NCI-H2227 (cell line): ENCODE results near the gene ADGRG6.
"Not testable (repeated sequence)": the region's sequence is repeated elsewhere in the genome, so short reads cannot be mapped to it uniquely, and the experiment has no call there.

Experiments used
- DNase-seq: peaks from one replicate; lab custom pipeline; 2025; ENCODE audit not compliant: unreplicated experiment; lab: John Stamatoyannopoulos, UW

Gene ADGRG6

DNA sequence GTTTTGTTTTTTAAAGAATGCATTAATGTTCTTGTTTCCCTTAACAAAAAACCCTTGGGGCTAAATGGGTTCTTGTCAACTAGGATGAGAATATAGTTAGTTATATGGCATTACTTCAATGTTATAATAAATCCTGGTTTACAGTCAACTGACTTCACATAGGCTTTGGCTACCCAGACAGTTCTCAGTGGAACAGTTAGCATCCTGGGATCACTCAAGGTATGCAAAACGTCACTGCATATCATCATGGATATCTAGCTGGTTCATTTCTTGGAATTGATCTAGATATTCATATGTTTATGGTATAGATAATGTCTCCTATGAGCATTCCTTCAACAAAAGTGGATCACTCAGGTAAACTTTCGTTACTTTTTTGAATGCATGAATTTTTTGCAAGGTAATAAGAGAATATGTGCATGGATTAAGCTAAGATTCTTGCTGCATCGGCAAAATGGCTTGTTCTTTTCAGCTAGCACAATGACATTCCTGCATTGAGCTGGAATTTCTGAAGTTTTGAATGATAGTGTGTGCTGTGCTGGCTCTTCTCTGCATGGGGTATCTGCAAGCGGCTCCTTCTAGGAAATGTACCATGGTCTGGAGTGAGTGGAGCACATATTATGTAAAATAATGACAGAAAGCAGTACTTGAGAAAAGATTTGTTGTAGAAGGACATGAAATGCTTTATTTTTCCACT is 138.9 kb downstream of the ADGRG6 start:
- DNase-seq, result no peak

DNA sequence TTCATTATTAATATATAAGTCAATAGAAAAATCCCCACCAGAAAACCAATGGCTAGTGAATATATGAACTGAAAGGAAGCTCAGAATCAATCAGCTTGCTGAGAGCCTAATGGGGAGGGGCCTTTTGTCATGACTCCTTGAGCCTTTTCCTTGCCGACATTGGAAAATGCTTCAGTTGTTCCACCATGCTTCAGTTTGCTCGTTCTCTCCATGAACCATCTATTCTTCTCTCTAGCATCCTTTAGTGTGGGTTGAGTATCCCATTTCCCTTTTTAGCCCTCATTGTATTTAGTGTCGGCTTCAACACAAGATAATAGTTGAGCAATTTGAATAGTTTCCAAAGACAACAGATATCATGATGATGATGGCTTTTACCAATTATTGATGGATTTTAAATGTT is 139.9 kb downstream of the ADGRG6 start:
- DNase-seq, result no peak

DNA sequence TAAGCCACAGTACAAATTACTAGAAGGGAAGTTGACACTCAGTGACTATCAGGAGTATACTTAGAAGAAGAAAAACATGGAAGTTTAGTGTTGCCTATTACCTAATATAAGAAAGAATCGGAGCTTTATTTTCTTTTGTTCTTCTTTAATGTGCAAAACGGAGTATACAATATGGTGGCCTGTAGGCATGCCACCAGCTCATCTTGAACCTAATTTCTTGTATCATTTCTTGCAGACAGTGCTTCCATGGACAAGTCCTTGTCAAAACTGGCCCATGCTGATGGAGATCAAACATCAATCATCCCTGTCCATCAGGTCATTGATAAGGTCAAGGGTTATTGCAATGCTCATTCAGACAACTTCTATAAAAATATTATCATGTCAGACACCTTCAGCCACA is 141.3 kb downstream of the ADGRG6 start:
- DNase-seq, result no peak

DNA sequence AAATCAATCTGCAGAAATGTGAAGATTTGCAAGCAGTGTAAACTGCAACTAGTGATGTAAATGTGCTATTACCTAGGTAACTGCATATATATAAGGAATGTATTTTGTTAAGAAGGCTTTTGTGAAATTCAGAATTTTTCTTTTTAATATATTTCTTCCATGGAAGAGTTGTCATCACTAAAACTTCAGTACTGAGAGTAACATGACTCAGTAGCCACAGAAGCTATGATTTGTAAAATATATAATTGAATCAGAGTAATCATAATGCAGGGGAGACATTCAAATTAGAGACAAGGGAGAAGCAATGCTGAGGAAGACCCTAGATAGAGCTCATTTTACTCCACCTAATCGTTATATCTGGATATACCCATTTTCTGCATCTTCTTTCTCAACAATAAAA is 141.7 kb downstream of the ADGRG6 start:
- DNase-seq, result no peak

DNA sequence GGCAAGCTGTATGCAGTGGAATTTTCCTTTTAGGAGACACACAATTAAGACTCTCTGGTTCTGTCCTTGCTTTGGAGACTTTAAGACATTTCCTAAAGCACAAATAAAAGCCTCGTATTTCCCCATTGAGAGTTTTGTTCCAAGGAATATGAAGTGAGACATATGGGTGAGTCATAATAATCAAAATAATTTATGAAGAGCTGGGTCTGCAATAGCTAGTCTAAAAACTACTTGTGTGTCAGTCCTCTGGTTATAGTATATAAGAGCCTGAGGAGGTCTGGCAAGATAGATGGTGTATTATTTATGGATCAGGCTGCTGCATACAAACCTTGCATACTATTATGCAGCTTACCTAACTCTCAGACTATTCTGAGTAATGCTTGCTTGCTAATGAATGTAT is 142.6 kb downstream of the ADGRG6 start:
- DNase-seq, result no peak

DNA sequence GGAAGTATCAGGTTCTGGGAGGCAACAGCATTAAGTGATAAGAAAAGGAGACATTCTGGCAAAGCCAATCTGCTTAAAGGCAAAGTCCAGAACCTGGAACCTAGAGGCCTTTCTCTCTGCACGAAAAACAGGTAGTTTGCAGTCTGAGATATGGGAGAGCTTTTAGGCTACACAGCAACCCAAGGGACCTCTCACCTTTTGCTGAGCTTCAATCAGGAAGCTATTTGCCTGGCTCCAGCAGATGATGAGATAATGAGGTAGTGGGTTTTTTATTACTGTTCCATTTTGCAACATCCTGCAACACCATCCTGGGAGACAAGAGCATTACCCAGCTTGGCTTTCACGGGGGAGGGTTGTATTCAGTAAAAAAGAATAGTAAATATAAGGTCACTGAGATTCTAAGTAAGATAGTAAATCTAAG is 143.1 kb downstream of the ADGRG6 start:
- no peak for DNase-seq

DNA sequence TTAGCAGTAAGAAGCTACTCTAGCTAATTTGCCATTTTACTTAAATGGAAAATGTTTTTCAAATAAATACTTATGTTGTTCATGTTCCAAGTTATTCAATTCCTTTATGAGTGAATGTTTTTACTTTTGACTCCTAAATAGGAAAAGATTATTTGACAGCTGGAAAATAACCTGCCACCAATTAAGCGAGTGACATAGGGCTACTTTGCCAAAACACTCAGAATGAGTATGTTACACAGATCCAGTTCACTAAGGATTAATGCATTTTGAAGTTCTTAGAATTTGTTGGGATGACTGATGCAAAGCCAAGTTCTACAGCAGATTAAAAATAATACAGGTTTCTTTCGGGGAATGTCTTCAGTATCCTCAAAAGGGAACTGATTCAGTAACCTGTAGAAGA is 144.4 kb downstream of the ADGRG6 start:
- no peak for DNase-seq

DNA sequence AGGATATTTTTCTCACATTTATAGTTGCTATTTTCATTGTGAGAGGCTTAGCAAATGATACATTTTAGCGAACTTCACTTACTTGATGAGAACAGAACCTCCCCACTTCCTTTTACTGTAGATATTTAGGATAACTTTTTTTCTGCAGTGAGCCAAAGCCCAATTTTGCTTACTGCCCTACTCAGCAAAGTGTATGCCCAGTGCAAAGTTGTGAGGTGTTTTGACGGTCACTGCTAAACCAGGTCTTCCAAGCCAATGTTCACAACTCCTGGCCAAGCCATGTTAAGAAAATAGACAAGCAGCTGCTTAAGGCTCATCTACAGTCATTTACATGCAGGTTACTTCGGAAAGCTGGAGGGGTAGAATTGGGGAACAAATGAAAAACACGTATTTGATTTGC is 144.8 kb downstream of the ADGRG6 start:
- no peak for DNase-seq

DNA sequence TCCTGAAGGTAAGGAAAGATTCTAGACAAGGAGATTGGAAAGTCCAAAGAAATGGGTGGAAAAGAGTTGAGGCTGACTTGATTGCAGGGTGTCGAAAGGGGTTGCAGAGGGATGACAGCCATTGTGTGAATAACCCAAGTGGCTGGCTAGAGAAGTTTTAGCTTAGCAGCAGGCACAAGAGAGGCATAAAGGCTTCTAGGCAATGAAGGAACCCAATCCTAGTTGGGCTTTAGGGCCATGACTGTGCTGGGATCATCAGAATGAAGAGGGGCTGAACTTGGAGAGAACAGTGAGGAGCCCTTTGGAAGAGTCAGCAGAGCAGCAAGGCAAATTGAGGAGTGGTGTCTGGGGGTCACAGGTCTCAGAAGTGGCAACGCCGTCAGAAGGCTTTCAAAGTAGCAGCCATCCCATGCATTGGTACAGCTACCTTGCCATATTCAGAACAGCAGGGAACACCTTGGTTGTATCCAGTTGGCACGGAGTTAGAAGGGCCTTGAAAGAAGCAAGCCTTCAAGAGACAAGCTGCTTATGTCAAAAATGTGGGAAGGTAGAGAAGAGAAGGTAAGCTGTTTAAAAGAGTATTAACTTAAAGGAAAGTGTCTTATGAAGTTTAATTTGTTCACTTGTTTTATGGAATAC is 146.4 kb downstream of the ADGRG6 start:
- DNase-seq, result no peak

DNA sequence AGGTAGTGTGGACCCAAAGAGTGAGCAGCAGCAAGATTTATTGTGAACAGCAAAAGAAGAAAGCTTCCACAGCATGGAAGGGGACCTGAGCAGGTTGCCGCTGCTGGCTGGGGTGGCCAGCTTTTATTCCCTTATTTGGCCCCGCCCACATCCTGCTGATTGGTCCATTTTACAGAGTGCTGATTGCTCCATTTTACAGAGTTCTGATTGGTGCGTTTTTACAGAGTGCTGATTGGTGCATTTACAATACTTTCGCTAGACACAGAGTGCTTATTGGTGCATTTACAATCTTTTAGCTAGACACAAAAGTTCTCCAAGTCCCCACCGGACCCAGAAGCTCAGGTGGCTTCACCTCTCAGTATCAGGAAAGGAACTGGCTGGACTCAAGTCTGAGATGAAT is 149.0 kb downstream of the ADGRG6 start:
- not testable (repeated sequence) for DNase-seq

DNA sequence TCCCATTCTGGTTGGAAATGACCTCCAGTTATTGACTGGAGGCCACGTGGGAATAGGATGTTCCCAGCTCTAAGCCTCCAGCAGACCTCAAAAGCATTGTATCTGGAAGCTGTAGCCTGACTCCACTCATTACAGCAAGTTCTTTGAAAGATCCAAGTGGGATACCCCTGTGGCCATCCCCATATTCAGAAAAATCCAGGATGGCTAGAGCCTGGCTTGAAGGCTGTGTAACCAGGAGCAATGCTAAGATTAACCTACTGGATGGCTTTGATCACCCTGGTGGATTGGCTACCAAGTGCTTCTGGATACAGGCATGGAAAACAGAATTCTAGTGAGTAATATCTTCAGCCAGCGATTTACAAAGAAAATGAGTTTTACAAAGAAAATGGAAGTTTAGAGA is 151.2 kb downstream of the ADGRG6 start:
- no peak for DNase-seq

DNA sequence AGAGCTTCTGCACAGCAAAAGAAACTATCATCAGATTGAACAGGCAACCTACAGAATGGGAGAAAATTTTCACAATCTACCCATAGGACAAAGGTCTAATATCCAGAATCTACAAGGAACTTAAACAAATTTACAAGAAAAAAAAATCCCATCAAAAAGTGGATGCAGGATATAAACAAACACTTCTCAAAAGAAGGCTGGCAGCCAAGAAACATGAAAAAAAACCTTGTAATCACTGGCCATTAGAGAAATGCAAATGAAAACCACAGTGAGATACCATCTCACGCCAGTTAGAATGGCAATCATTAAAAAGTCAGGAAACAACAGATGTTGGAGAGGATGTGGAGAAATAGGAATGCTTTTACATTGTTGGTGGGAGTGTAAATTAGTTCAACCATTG is 152.4 kb downstream of the ADGRG6 start:
- not testable (repeated sequence) for DNase-seq

DNA sequence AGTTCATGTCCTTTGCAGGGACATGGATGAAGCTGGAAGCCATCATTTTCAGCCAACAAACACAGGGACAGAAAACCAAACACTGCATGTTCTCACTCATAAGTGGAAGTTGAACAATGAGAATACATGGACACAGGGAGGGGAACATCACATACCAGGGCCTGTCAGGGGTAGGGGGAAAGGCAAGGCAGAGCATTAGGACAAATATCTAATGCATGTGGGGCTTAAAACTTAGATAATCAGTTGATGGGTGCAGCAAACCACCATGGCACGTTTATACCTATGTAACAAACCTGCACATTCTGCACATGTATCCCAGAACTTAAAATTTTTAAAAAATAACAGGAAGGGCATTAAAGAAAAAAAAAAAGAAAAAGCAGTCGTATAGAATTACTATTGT is 153.0 kb downstream of the ADGRG6 start:
- not testable (repeated sequence) for DNase-seq

DNA sequence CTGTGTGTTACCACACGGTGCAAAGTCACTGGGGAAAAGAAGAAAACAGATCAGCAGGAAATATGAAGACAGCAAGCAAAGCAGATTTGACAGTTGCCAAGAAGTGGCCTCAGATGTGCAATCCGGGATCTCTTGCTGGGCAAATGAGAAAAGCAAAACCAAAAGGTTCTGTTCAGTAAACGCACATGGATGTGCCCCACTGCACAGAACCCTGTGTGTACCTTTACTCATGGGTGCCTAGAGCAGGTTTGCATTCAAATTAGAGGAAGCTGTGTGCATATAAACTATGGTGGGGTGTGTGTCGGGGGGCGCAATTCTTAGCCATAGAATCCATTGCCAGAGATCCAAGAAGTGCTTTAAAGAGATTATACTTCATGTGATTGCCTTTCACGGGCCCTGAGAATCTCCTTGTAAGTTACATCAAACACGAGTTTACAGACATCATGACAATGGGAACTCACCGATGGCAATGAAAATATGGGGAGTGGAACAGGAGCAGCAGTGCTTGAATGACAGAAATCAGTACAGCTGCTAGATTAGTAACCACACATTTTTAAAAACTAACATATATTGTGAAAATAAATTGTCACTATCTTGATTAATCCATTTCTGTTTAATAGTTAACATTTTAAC is 154.3 kb downstream of the ADGRG6 start:
- DNase-seq, result no peak

DNA sequence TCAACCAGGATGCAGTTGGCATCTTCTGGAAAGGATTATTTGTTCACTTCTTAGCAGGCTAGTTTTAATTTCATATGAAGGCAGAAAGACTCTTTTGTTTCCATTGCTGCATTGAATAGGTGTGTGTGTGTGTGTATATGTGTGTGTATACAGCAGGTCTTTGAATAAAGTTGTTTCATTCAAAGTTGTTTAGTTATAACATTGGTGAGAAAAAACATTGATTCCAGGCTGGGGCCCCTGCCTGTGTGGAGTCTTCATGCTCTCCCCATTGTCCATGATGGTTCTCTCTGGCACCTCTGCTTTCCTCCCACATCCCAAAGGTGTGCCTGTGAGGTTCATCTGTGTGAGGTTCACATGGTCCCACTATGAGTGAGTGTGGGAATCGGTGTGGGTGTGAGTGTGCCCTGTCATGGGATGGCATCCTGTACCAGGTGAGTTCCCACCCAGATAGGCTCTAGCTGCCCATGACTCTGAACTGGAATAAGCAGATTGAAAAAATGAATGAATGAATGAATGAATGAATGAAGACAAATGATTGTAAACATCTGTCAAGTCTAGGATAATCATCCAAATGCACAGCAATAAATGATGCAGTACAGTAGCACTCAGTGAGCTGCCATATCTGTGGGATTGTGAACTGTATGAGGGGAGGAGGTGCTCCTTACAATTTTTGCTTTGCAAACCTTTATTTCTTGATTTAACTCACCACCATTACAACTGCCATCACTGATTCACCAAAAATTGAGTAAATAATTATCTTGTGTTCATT is 156.0 kb downstream of the ADGRG6 start:
- DNase-seq, result no peak

DNA sequence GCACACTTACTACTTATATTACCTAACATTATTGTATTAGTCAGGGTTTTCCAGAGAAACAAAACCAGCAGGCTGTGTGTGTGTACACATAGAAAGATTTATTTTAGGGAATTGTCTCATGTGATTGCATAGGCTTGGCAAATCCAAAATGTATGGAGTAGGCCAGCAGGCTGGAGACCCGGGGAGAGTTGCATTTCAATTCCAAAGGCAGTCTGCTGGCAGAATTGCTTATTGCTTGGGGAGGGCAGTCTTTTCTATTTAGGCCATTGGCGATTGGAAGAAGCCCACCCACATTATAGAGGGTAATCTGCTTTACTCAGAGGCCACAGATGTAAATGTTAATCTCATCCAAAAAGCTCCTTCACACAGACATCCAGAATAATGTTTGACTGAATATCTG is 157.0 kb downstream of the ADGRG6 start:
- DNase-seq, result no peak

DNA sequence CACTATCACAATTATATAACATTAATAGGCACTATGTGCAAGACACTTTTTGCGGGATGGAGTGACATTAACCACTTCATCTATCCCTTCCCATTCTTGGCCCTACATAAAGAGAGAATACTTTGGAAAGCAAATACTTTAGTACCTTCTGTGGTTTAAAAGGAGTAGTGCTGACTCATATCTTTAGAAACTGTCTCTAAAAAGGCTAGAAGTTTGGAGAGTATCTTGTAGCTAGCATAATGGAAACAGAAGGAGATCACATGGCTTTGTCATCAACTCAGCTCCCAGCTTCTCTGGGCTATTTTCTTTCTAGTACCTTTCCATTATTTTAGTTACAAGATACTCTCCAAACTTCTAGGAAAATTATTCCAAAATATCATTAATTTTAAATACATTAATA is 157.5 kb downstream of the ADGRG6 start:
- DNase-seq, result no peak

DNA sequence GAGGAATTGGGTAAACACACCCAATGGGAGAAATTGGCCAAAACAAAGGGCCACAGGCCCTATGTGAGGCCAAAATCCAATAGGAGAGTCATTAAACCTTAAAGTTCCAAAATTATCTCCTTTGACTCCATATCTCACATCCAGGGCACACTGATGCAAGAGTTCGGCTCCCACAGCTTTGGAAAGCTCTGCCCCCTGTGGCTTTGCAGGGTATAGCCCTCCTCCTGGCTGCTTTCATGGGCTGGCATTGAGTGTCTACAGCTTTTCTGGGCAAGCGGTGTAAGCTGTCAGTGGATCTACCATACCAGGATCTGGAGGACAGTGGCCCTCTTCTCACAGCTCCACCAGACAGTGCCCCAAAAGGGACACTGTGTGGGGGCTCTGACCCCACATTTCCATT is 160.5 kb downstream of the ADGRG6 start:
- DNase-seq, result no peak

DNA sequence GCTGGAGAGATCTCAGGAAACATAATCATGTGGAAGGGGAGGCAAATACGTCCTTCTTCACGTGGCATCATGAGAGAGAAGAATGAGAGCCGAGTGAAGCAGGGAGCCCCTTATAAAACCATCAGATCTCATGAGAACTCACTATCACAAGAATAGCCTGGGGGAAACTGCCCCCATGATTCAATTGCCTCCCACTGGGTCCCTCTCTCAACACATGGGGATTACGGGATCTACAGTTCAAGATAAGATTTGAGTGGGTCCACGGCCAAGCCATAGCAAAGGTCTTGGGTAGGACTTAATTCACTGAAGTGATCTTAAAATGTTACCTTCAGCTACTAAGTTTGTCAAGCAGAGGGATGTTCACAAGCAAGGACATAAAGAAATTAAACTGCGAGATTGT is 162.2 kb downstream of the ADGRG6 start:
- DNase-seq, result no peak

DNA sequence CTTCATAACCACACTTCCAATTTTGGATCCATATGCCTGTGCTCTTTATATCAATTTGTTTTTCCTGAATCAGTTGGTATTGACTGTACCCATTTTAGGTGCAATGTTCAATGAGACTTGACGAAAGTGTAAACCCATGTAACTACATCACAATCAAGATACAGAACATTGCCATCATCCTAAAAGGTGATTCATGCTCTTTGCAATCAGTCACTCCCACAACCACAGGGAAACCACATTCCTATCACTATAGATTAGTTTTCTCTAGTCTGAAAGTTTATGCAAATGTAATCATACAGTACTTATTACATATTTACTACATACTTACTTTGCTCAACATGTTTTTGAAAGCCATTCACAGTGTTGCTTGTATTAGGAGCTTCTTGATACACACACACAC is 167.4 kb downstream of the ADGRG6 start:
- DNase-seq, result no peak

DNA sequence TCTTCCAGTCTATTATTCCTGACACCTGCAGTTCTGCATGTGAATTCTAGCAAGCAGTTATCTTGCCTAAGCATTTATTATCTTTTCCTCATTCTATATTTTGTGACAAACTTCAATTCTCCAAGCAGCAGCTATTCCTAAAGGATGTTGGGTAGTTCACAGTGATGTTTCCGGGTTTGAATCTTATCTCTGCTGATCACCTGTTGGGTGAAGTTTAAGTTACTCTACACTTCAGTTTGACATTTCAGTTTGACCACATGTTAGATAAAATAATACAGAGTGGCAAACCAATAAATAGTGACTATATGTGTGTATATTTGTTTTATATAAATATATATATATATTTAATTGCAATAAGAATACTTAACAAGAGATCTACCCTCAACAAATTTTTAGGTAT is 168.6 kb downstream of the ADGRG6 start:
- DNase-seq, result no peak
